GM18951 (cell line): Measurements from ENCODE around the gene C11orf65.

ENCODE experiments used
- POLR2A ChIP-seq: IDR thresholded peaks from 4 replicates; pipeline ENCODE4 v1.6.1; 2011; ENCODE audit warnings: mild to moderate bottlenecking; ENCODE audit not compliant: insufficient read length, insufficient read depth; ENCODE audit errors: extremely low read depth
- in situ Hi-C: fragments of 300-500 bp; cut with MboI; formaldehyde crosslinking; loops from one replicate; pipeline ENCODE4 v1.12.0; 2022; ENCODE audit warnings: low sequenced_read_pairs, mixed read lengths, inconsistent platforms; ENCODE audit not compliant: unreplicated experiment

The C11orf65 gene

GRCh38 chr11:108370315-108370714 is 97.0 kb downstream of the C11orf65 start:
- in situ Hi-C loops, result no loop called here
- no peak for TF ChIP-seq POLR2A

DNA sequence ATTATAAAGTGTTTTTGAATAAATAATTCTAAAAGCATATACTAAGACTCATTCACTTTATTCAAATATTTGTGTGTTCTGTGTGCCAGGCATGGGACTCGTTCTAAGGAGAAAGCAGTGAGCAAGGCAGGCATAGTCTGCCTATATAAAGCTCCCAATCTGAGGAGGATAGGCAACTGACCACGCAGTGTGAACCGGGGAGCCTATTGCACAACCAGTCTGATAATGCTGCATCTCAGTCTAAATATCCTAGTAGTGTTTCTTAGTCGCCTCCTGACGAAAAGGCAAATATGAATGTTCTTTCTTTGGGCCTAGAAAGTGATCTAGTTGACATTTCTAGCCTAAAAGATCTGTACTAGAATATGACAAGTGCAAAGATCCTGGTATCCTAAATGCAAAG is 98.3 kb downstream of the C11orf65 start:
- in situ Hi-C loops, result no loop called here
- no peak for TF ChIP-seq POLR2A

GRCh38 chr11:108368134-108368533 is 99.2 kb downstream of the C11orf65 start:
- in situ Hi-C loops, result no loop called here
- no peak for TF ChIP-seq POLR2A

GRCh38 chr11:108364159-108364558 is 103.2 kb downstream of the C11orf65 start:
- in situ Hi-C loops, result no loop called here
- no peak for TF ChIP-seq POLR2A

GRCh38 chr11:108351468-108351867 is 115.9 kb downstream of the C11orf65 start:
- TF ChIP-seq POLR2A, result no peak

DNA sequence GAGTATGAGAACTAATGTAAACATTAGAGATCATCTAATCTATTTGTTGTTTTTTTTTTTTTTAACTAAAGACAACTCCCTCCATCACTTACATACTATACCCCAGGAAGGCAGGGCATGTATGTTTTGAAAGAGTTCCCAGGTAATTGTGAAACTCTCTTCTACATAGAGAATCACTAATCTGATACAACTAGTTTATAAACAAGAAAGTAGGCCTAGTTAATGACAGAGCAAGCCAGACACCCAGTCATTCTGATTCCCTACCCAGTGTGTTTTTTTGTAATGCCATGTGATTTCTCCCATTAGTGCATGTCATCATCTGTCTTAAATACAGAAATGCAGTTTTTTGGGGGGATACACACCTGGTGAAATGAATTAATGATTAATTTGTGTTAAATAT is 120.9 kb downstream of the C11orf65 start:
- in situ Hi-C loops, result no loop called here
- TF ChIP-seq POLR2A, result no peak

More at GRCh38 chr11:108351468-108351867, 115.9 kb downstream of the C11orf65 start:
- in situ Hi-C loops, result no loop called here

GRCh38 chr11:108345767-108346166 is 121.6 kb downstream of the C11orf65 start:
- no peak for TF ChIP-seq POLR2A
- in situ Hi-C loops, result no loop called here

- in situ Hi-C loops, result no loop called here
- TF ChIP-seq POLR2A, result no peak
Measured at GRCh38 chr11:108343714-108344113, 123.6 kb downstream of the C11orf65 start.

DNA sequence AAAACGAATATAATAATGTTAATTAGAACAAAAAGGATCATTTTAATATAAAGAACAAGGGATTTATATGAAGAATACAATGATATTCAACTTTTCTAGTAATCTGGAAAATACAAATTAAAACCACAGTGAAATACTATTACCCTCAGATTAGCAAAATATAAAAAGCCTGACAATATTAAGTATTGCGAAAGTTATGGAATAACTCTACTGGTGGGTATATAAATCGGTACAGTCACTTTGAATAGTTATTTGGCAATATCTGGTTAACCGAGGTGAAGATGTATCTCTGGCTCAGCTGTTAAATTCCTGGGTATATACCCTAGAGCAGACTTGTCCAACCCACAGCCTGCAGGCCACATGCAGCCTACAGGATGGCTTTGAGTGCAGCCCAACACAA is 125.7 kb downstream of the C11orf65 start:
- TF ChIP-seq POLR2A, result no peak
- in situ Hi-C loops, result no loop called here

- in situ Hi-C loops, result no loop called here
- TF ChIP-seq POLR2A, result no peak
Measured at GRCh38 chr11:108340973-108341372, 126.4 kb downstream of the C11orf65 start.

DNA sequence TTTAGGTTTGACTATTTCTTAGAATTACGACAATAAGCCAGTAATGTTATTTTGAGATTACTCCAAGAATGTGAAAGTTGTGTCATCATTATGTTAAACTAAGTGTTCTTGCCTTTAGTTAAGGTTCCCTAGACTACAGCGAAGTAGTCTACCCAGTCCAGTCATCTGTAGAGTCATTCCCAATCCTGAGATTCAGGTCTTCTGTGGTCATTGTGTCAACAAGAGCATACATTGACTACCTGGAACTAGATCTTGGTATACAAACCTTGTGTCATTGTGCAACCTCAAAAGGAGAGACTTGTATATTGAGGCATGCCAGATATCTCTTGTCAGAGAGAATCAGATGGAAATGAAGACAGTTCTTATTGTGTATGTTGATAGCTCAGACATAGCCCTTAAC is 128.6 kb downstream of the C11orf65 start:
- TF ChIP-seq POLR2A, result no peak
- in situ Hi-C loops, result no loop called here

DNA sequence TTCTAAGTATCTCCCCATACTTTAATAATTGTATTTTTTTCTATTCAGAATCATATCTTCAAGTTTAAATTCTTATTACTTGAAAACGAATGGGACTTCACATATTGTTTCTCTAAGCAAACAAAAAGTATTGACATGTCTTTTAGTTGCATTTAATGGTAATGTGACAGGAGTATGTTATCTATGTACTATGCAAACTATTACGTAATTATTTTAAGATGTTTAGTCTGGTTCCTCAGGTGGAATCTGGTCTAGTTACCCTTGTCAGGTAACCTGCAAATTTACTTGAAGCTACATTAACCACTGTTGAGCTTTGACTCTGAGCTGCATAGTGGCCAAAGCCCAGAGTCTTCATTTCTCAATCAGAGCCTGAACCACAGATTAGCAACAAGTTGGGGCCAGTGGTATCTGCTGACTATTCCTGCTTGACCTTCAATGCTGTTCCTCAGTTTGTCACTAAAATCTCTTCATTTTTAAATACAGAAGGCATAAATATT is 133.9 kb downstream of the C11orf65 start:
- TF ChIP-seq POLR2A, result no peak
- in situ Hi-C loops, result no loop called here
